ENCODE measurements around the gene KDM4B.

Gene KDM4B

GRCh38 chr19:5048727-5049553 is 80.0 kb downstream of the KDM4B start:
- H3K9me3 ChIP-seq (ENCODE audit: control insufficient read depth in 1 of 2, low read length in 2 of 2) = no peaks in the 10 kb centered on the region
- peaks cover 5 to 18% of the 10 kb centered on the region in 2 donors for H3K36me3 ChIP-seq (ENCODE audit: control insufficient read depth in 1 of 2, insufficient read depth in 2 of 2, low read length in 2 of 2)
- no peak overlapping the region for H3K27ac ChIP-seq (ENCODE audit: low read depth, low read length)
- peaks cover 21 to 27% of the 10 kb centered on the region in 2 donors for H3K4me1 ChIP-seq (ENCODE audit: control insufficient read depth in 1 of 2, insufficient read depth in 2 of 2, low read length in 2 of 2)
- H3K4me3 ChIP-seq (ENCODE audit: low read depth in 1 of 2, low read length in 2 of 2) = no peak overlapping the region
- no peak overlapping the region for H3K9ac ChIP-seq (ENCODE audit: low read depth in 1 of 2, low read length in 2 of 2)
- no peaks in the 10 kb centered on the region for H3K27me3 ChIP-seq (ENCODE audit: control insufficient read depth in 1 of 2, insufficient read depth in 2 of 2, low read length in 2 of 2)

GRCh38 chr19:5049561-5049960 is 80.6 kb downstream of the KDM4B start:
- Histone ChIP-seq H3K36me3 (ENCODE audit: control insufficient read depth in 1 of 2, insufficient read depth in 2 of 2, low read length in 2 of 2) (peaks cover 5 to 18% of the 10 kb centered on the region in 2 donors), H3K4me1 (ENCODE audit: control insufficient read depth in 1 of 2, insufficient read depth in 2 of 2, low read length in 2 of 2) (peaks cover 21 to 27% of the 10 kb centered on the region in 2 donors), H3K4me3 (ENCODE audit: low read depth in 1 of 2, low read length in 2 of 2) (no peak overlapping the region)

GRCh38 chr19:5050067-5050656 is 81.2 kb downstream of the KDM4B start:
- no peaks in the 10 kb centered on the region for H3K9me3 ChIP-seq (ENCODE audit: control insufficient read depth in 1 of 2, low read length in 2 of 2)
- H3K9ac ChIP-seq (ENCODE audit: low read depth in 1 of 2, low read length in 2 of 2) = no peak overlapping the region
- peaks cover 5 to 20% of the 10 kb centered on the region in 2 donors for H3K36me3 ChIP-seq (ENCODE audit: control insufficient read depth in 1 of 2, insufficient read depth in 2 of 2, low read length in 2 of 2)

More at GRCh38 chr19:5049561-5049960, 80.6 kb downstream of the KDM4B start:
- no peak overlapping the region for H3K9ac ChIP-seq (ENCODE audit: low read depth in 1 of 2, low read length in 2 of 2)
- H3K27ac ChIP-seq (ENCODE audit: low read depth, low read length) = no peak overlapping the region
- H3K9me3 ChIP-seq (ENCODE audit: control insufficient read depth in 1 of 2, low read length in 2 of 2) = no peaks in the 10 kb centered on the region
- no peaks in the 10 kb centered on the region for H3K27me3 ChIP-seq (ENCODE audit: control insufficient read depth in 1 of 2, insufficient read depth in 2 of 2, low read length in 2 of 2)

DNA sequence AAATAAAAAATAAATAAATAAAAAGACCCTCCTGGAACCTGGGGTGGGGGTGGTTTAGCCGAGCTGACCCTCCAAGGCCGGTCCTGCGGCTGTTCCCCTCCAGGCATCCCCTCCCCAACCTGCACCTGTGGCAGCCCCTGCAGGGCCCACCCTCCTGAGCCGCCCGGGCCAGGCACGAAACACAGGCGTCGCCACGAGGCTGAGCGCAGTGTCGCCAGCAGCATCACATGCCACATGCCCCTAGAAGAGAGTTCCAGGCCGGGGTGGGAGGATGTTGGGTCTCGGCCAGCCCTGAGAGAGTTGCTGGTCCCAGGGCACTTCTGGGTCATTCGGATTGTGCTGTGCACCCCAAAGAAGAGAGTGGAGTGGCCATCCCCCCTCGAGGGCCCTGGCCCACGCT is 82.0 kb downstream of the KDM4B start:
- H3K27me3 ChIP-seq (ENCODE audit: control insufficient read depth in 1 of 2, insufficient read depth in 2 of 2, low read length in 2 of 2) = no peaks in the 10 kb centered on the region
- peaks cover 20 to 27% of the 10 kb centered on the region in 2 donors for H3K4me1 ChIP-seq (ENCODE audit: control insufficient read depth in 1 of 2, insufficient read depth in 2 of 2, low read length in 2 of 2)
- peaks cover 5 to 22% of the 10 kb centered on the region in 2 donors for H3K36me3 ChIP-seq (ENCODE audit: control insufficient read depth in 1 of 2, insufficient read depth in 2 of 2, low read length in 2 of 2)

More at GRCh38 chr19:5050067-5050656, 81.2 kb downstream of the KDM4B start:
- H3K27me3 ChIP-seq (ENCODE audit: control insufficient read depth in 1 of 2, insufficient read depth in 2 of 2, low read length in 2 of 2) = no peaks in the 10 kb centered on the region
- peaks cover 21 to 27% of the 10 kb centered on the region in 2 donors for H3K4me1 ChIP-seq (ENCODE audit: control insufficient read depth in 1 of 2, insufficient read depth in 2 of 2, low read length in 2 of 2)
- no peak overlapping the region for H3K27ac ChIP-seq (ENCODE audit: low read depth, low read length)
- H3K4me3 ChIP-seq (ENCODE audit: low read depth in 1 of 2, low read length in 2 of 2) = no peak overlapping the region

GRCh38 chr19:5051619-5052018 is 82.7 kb downstream of the KDM4B start:
- peaks cover 5 to 22% of the 10 kb centered on the region in 2 donors for H3K36me3 ChIP-seq (ENCODE audit: control insufficient read depth in 1 of 2, insufficient read depth in 2 of 2, low read length in 2 of 2)

More for the DNA sequence above, 82.0 kb downstream of the KDM4B start:
- H3K9me3 ChIP-seq (ENCODE audit: control insufficient read depth in 1 of 2, low read length in 2 of 2) = no peaks in the 10 kb centered on the region
- H3K4me3 ChIP-seq (ENCODE audit: low read depth in 1 of 2, low read length in 2 of 2) = no peak overlapping the region
- no peak overlapping the region for H3K9ac ChIP-seq (ENCODE audit: low read depth in 1 of 2, low read length in 2 of 2)
- no peak overlapping the region for H3K27ac ChIP-seq (ENCODE audit: low read depth, low read length)

DNA sequence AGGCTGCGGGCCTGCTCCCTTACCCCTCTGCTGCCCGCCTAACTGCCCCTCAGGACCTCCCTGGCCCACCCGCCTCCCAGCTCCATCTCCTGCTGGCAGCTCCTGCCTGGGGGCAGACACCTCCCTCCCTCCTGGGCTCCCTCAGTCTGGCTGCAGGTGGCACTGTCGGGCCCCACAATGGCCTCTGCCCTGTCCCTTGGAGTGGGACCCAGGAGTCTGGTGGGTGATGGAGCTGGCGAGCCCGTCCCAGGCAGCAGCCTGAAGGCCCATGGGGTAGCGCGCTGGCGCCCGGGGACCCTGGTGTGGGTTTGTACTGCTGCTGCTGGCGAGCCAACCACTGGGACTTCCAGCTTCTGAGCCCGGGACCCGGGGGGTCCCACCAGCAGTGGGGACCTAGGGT is 83.6 kb downstream of the KDM4B start:
- Histone ChIP-seq H3K27me3 (ENCODE audit: control insufficient read depth in 1 of 2, insufficient read depth in 2 of 2, low read length in 2 of 2) (no peaks in the 10 kb centered on the region), H3K4me3 (ENCODE audit: low read depth in 1 of 2, low read length in 2 of 2) (no peak overlapping the region), H3K27ac (ENCODE audit: low read depth, low read length) (no peak overlapping the region), H3K36me3 (ENCODE audit: control insufficient read depth in 1 of 2, insufficient read depth in 2 of 2, low read length in 2 of 2) (peaks cover 4 to 27% of the 10 kb centered on the region in 2 donors), H3K9me3 (ENCODE audit: control insufficient read depth in 1 of 2, low read length in 2 of 2) (no peaks in the 10 kb centered on the region), H3K9ac (ENCODE audit: low read depth in 1 of 2, low read length in 2 of 2) (no peak overlapping the region), H3K4me1 (ENCODE audit: control insufficient read depth in 1 of 2, insufficient read depth in 2 of 2, low read length in 2 of 2) (peaks cover 7 to 12% of the 10 kb centered on the region in 2 donors)

More at GRCh38 chr19:5051619-5052018, 82.7 kb downstream of the KDM4B start:
- peaks cover 13 to 21% of the 10 kb centered on the region in 2 donors for H3K4me1 ChIP-seq (ENCODE audit: control insufficient read depth in 1 of 2, insufficient read depth in 2 of 2, low read length in 2 of 2)
- no peaks in the 10 kb centered on the region for H3K9me3 ChIP-seq (ENCODE audit: control insufficient read depth in 1 of 2, low read length in 2 of 2)
- no peak overlapping the region for H3K27ac ChIP-seq (ENCODE audit: low read depth, low read length)
- no peaks in the 10 kb centered on the region for H3K27me3 ChIP-seq (ENCODE audit: control insufficient read depth in 1 of 2, insufficient read depth in 2 of 2, low read length in 2 of 2)
- no peak overlapping the region for H3K9ac ChIP-seq (ENCODE audit: low read depth in 1 of 2, low read length in 2 of 2)
- no peak overlapping the region for H3K4me3 ChIP-seq (ENCODE audit: low read depth in 1 of 2, low read length in 2 of 2)

- peaks cover 0 to 26% of the 10 kb centered on the region in 2 donors for H3K36me3 ChIP-seq (ENCODE audit: control insufficient read depth in 1 of 2, insufficient read depth in 2 of 2, low read length in 2 of 2)
- no peaks in the 10 kb centered on the region for H3K27me3 ChIP-seq (ENCODE audit: control insufficient read depth in 1 of 2, insufficient read depth in 2 of 2, low read length in 2 of 2)
- no peak overlapping the region for H3K27ac ChIP-seq (ENCODE audit: low read depth, low read length)
- H3K9me3 ChIP-seq (ENCODE audit: control insufficient read depth in 1 of 2, low read length in 2 of 2) = no peaks in the 10 kb centered on the region
- H3K9ac ChIP-seq (ENCODE audit: low read depth in 1 of 2, low read length in 2 of 2) = no peak overlapping the region
- H3K4me3 ChIP-seq (ENCODE audit: low read depth in 1 of 2, low read length in 2 of 2) = no peak overlapping the region
- H3K4me1 ChIP-seq (ENCODE audit: control insufficient read depth in 1 of 2, insufficient read depth in 2 of 2, low read length in 2 of 2) = peaks cover 2 to 8% of the 10 kb centered on the region in 2 donors
These were observed 84.1 kb downstream of the KDM4B start for GRCh38 chr19:5052945-5053485.

DNA sequence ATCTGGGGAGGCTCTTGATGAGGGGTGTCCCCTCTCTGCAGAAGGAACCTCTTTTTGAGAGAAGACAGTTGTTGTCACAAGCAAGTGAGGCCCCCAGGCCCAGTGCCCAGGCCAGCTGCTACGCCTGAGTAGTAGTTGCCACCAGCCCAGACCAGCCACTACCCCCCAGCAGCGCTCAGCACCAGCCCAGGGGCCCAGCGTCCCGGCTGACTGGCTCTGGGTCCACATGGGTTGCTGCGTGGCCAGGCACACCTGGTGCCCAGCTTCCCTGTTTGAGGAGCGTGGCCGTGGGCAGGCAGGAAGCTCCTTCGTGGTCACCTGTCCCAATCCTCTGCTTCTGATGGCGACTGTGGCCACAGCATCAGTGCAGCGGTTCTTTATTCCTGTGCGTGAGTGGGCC is 84.7 kb downstream of the KDM4B start:
- H3K9me3 ChIP-seq (ENCODE audit: control insufficient read depth in 1 of 2, low read length in 2 of 2) = no peaks in the 10 kb centered on the region
- no peak overlapping the region for H3K9ac ChIP-seq (ENCODE audit: low read depth in 1 of 2, low read length in 2 of 2)
- H3K36me3 ChIP-seq (ENCODE audit: control insufficient read depth in 1 of 2, insufficient read depth in 2 of 2, low read length in 2 of 2) = peaks cover 0 to 25% of the 10 kb centered on the region in 2 donors
- H3K4me1 ChIP-seq (ENCODE audit: control insufficient read depth in 1 of 2, insufficient read depth in 2 of 2, low read length in 2 of 2) = peaks cover 0 to 1% of the 10 kb centered on the region in 2 donors
- H3K4me3 ChIP-seq (ENCODE audit: low read depth in 1 of 2, low read length in 2 of 2) = no peak overlapping the region
- H3K27ac ChIP-seq (ENCODE audit: low read depth, low read length) = no peak overlapping the region
- H3K27me3 ChIP-seq (ENCODE audit: control insufficient read depth in 1 of 2, insufficient read depth in 2 of 2, low read length in 2 of 2) = no peaks in the 10 kb centered on the region

DNA sequence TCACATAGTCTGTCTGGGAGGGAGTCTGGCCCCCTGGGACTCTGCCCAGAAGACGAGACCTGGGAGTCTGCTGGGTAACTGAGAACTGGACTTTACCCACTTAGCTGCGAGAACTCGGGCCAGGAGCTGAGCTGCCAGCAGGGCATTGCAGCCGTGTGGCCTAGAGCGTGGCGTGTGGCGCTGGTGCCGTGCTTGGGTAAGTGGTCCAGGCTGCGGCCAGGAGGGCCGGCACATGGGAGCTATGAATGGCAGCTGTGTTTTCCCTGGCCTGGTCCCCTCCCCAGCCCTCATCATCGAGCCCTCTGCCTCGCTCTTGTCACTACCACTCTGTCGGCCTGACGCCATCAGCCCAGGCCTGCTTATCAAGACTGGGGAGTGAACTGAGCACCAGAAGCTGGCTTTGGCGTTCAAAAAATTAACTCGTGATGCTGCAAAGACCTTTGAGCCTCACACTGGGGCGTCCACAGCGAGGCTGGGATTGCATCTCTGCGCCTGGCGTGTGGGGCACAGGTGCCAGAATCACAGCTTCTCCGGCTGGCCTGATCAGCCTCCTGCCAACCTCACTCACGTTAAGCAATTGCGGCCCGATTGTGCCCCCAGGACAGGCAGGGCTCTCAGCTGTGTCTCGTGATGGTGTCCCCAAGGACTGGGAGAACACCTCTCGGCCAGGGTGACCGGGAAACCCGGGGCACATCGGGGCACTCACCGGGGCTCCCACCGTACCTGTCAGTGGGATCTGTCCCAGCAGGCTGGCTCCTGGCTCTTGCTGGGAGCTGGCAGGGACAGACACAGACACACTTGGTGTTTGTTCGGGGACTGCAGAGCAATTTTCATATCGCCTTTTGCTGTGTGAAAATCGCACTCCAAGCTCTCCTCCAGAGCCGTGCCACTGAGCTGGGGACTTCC is 85.9 kb downstream of the KDM4B start:
- Histone ChIP-seq H3K4me3 (ENCODE audit: low read depth in 1 of 2, low read length in 2 of 2) (no peak overlapping the region), H3K9ac (ENCODE audit: low read depth in 1 of 2, low read length in 2 of 2) (no peak overlapping the region), H3K36me3 (ENCODE audit: control insufficient read depth in 1 of 2, insufficient read depth in 2 of 2, low read length in 2 of 2) (peaks cover 0 to 25% of the 10 kb centered on the region in 2 donors), H3K4me1 (ENCODE audit: control insufficient read depth in 1 of 2, insufficient read depth in 2 of 2, low read length in 2 of 2) (no peaks in the 10 kb centered on the region), H3K9me3 (ENCODE audit: control insufficient read depth in 1 of 2, low read length in 2 of 2) (no peaks in the 10 kb centered on the region), H3K27me3 (ENCODE audit: control insufficient read depth in 1 of 2, insufficient read depth in 2 of 2, low read length in 2 of 2) (no peaks in the 10 kb centered on the region), H3K27ac (ENCODE audit: low read depth, low read length) (no peak overlapping the region)

Measured in duodenal mucosa (tissue), 2 donors.